Endothelial cell (in vitro differentiated cells): ENCODE results near the gene TMEM11. TPM values are rescaled to one million over a fixed set of nuclear protein-coding genes. Genes with fewer than 3 reads are reported as not detected.
"Not testable (repeated sequence)": the region's sequence is repeated elsewhere in the genome, so short reads cannot be mapped to it uniquely, and the experiment has no call there.

Experiments
- DNase-seq: peaks from one replicate; pipeline ENCODE4 v3.0.0; 2021; ENCODE audit warnings: low spot score
- H3K27ac Mint-ChIP-seq: one replicate; pipeline ENCODE4 v1.8.0; 2021; ENCODE audit warnings: mixed read lengths, inconsistent platforms; ENCODE audit not compliant: unreplicated experiment
- H3K27me3 Mint-ChIP-seq: one replicate; pipeline ENCODE4 v1.8.0; 2021; ENCODE audit warnings: mild to moderate bottlenecking, moderate library complexity, mixed read lengths, inconsistent platforms; ENCODE audit not compliant: unreplicated experiment
- H3K36me3 Mint-ChIP-seq: one replicate; pipeline ENCODE4 v1.8.0; 2021; ENCODE audit warnings: mild to moderate bottlenecking, low read depth, mixed read lengths, inconsistent platforms; ENCODE audit not compliant: unreplicated experiment
- H3K4me1 Mint-ChIP-seq: one replicate; pipeline ENCODE4 v1.8.0; 2021; ENCODE audit warnings: mild to moderate bottlenecking, mixed read lengths, inconsistent platforms; ENCODE audit not compliant: unreplicated experiment
- H3K4me3 Mint-ChIP-seq: one replicate; pipeline ENCODE4 v1.8.0; 2021; ENCODE audit warnings: mild to moderate bottlenecking, mixed read lengths, inconsistent platforms; ENCODE audit not compliant: unreplicated experiment
- H3K9me3 Mint-ChIP-seq: one replicate; pipeline ENCODE4 v1.8.0; 2021; ENCODE audit warnings: mixed read lengths, inconsistent platforms; ENCODE audit not compliant: unreplicated experiment
- CTCF ChIP-seq: fragments of 200-600 bp; sonication (generic); IDR thresholded peaks from one replicate; pipeline ENCODE4 v1.5.0; 2021; ENCODE audit warnings: antibody characterized with exemption; ENCODE audit not compliant: unreplicated experiment
- total RNA-seq: library from RNA; stranded (reverse); fragmentation: NEBNext Ultra II Directional; extraction: Animal tissue kit (Norgen Biotek cat#: 25700); gene quantifications from one replicate; pipeline ENCODE4 v1.2.1, GENCODE V29; 2021; ENCODE audit not compliant: unreplicated experiment

Gene TMEM11
- total RNA-seq, 1 donor from 2014 or later: 36.9 TPM

GRCh38 chr17:21231533-21231932 lies 17.6 kb upstream of the TMEM11 start:
- H3K27me3 Mint-ChIP-seq: peaks cover 7% of the 10 kb centered on the region
- peaks cover 23% of the 10 kb centered on the region for H3K4me1 Mint-ChIP-seq
- H3K4me3 Mint-ChIP-seq: no peak overlapping the region

GRCh38 chr17:21228845-21229244 lies 14.9 kb upstream of the TMEM11 start:
- no peak for TF ChIP-seq CTCF
- H3K9me3 Mint-ChIP-seq: no peaks in the 10 kb centered on the region

More at GRCh38 chr17:21231533-21231932, 17.6 kb upstream of the TMEM11 start:
- Mint-ChIP-seq H3K9me3 (no peaks in the 10 kb centered on the region), H3K36me3 (peaks cover 7% of the 10 kb centered on the region), H3K27ac (no peak overlapping the region)
- DNase-seq: no peak
- TF ChIP-seq CTCF: no peak

GRCh38 chr17:21228111-21228510 lies 14.2 kb upstream of the TMEM11 start:
- Mint-ChIP-seq H3K4me3 (no peak overlapping the region), H3K27ac (peak overlapping the region; percentile 77), H3K36me3 (peaks cover 7% of the 10 kb centered on the region), H3K27me3 (peaks cover 3% of the 10 kb centered on the region), H3K9me3 (no peaks in the 10 kb centered on the region), H3K4me1 (peaks cover 19% of the 10 kb centered on the region)
- DNase-seq: peak; percentile 44
- TF ChIP-seq CTCF: no peak

More at GRCh38 chr17:21228845-21229244, 14.9 kb upstream of the TMEM11 start:
- peaks cover 3% of the 10 kb centered on the region for H3K27me3 Mint-ChIP-seq
- no peak overlapping the region for H3K4me3 Mint-ChIP-seq
- peak; percentile 18 for DNase-seq
- peaks cover 21% of the 10 kb centered on the region for H3K4me1 Mint-ChIP-seq
- H3K36me3 Mint-ChIP-seq: peaks cover 7% of the 10 kb centered on the region
- H3K27ac Mint-ChIP-seq: peak overlapping the region; percentile 64

GRCh38 chr17:21227277-21227676 lies 13.3 kb upstream of the TMEM11 start:
- H3K9me3 Mint-ChIP-seq, H3K27me3 Mint-ChIP-seq, DNase-seq, H3K4me3 Mint-ChIP-seq: not testable (repeated sequence)
- H3K4me1 Mint-ChIP-seq: peaks cover 19% of the 10 kb centered on the region
- H3K27ac Mint-ChIP-seq: peak overlapping the region; percentile 77
- H3K36me3 Mint-ChIP-seq: peaks cover 11% of the 10 kb centered on the region

- Mint-ChIP-seq H3K4me3 (peak overlapping the region; percentile 62), H3K27ac (no peak overlapping the region), H3K36me3 (peaks cover 14% of the 10 kb centered on the region), H3K4me1 (peaks cover 8% of the 10 kb centered on the region), H3K9me3 (no peaks in the 10 kb centered on the region), H3K27me3 (no peaks in the 10 kb centered on the region)
- DNase-seq: no peak
- no peak for TF ChIP-seq CTCF
Observed at GRCh38 chr17:21223086-21223485, 9.1 kb upstream of the TMEM11 start.
